GM19455 (cell line): Measurements from ENCODE around the gene BPHL.
"Not testable (repeated sequence)": the region's sequence is repeated elsewhere in the genome, so short reads cannot be mapped to it uniquely, and the experiment has no call there.

Experiments used
- ATAC-seq: cut with Tn5 transposase; IDR thresholded peaks from one replicate; pipeline ENCODE4 v1.9.1; 2021; ENCODE audit not compliant: unreplicated experiment

Gene BPHL

GRCh38 chr6:3120765-3121089 lies 2.2 kb downstream of the BPHL start:
- no peak for ATAC-seq

DNA sequence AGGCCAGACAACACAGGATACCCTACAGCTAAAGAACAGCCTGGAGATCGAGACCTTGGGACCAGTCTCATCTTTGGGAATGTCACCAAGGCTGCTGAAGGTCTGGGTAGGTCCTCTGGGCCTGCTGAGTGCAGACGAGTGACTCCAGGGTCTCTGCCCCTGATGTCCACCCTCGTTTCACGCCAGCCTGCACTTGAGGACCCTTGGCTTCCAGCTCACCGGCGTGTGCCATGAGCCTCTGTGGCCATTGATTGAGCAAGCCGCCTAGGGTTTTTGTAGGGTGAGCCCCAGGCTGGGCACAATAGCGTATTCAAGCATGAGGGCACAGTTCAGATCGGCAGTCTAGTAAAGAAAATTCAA lies 4.3 kb downstream of the BPHL start:
- no peak for ATAC-seq

GRCh38 chr6:3124667-3125066 lies 6.2 kb downstream of the BPHL start:
- ATAC-seq: no peak

DNA sequence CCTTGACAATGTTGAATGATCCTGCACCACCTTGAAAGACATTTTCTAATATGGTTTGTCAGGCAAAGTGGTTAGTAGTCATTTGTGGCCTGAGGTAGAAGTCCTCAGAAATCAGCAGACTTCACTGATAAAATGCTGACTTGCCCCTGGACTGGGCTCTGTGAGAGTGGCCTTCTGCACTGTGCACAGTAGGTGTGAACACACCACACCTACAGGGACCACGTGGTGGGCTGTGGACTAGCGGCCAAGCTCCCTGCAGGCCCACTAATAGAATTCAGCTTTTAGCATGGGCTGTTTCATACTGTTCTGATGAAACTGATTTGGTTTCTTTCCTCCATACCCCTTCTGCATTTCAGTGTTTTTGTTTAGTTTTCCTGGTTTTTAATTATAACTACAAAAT lies 7.3 kb downstream of the BPHL start:
- no peak for ATAC-seq

DNA sequence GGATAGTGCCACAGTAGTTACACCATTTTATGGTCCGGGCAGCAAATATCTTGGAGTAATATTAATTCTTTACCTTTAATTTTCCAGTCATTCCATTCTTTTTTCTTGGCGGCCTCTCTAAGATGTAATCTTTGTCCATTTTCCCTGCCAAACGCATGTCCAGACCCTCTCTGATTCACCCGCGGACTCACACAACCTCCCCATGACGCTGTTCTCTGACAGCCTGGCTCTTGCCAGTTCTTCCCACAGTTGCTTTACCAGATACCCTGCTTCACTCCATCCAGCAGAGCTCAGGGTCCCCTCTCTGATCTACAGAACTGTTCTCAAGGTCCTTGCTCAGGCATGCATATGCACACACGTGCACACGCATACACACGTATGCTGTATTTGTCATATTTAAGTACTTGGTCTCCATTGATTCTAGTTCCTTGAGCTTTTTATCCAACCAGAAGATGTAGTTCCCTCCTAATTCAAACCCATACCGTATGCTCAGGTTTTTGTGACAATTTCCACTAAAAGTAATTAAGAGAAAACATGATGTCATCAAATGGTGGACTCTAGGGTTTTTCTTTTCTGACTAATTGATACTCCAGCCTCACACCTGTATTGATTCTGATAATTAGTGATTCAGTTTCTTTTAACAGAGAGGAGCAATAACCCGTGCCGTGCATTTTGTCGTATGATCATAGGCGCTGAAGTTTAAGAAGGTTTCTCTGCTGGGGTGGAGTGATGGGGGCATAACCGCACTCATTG lies 10.0 kb downstream of the BPHL start:
- ATAC-seq: no peak

DNA sequence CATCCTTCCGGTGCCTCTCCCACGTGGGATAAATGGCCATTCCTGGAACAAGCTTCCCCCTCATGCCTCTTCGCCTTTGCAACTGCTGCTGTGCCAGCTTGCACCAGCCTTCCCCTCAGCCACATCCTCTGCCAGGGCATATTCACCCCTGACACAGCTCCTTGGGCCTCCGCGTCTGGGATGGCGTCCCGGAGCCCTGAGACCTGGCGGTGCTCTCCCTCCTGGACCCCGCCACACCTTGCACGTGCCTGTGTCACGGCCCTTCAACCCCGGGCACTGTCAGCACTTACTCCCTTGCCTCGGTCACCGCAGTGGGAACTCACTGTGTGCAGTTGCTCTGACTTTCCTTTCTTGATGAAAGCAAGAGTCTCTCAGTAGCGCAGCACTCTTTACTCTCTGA lies 13.2 kb downstream of the BPHL start:
- no peak for ATAC-seq

- ATAC-seq: no peak
Measured at GRCh38 chr6:3133515-3133914, 15.0 kb downstream of the BPHL start.

DNA sequence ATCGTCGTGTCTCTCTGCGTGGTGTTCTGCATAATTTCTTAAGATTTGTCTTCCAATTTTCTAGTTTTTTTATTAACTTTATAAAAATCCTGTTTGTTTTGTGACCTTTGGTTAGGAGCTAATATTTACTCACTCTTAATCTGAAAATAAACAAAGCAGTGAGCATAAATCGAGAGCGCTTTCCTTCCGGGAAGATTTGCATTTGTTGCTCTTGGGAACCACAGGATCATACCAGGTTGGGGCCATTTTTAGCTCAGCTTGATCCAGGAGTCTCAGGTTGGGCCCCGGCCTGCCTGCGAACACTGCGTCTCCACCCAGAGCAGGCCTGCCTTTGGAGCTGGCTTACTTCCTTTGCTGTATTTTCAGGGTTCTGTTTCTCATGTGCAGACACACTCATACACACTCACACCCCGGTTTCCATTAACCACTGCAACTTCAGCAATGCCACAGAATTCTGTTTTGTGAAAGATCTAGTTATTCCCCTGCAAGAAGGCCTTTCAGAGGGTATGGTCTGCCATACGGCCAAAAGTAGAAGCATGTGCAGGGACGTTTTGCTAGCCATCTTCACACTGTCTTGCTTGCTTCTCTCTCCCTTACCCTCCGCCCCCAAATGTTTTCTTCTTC lies 17.3 kb downstream of the BPHL start:
- ATAC-seq: no peak

- no peak for ATAC-seq
Measured at GRCh38 chr6:3136292-3137011, 17.9 kb downstream of the BPHL start.

- no peak for ATAC-seq
Measured at GRCh38 chr6:3137057-3137777, 18.7 kb downstream of the BPHL start.

GRCh38 chr6:3137873-3138272 lies 19.4 kb downstream of the BPHL start:
- ATAC-seq: not testable (repeated sequence)

DNA sequence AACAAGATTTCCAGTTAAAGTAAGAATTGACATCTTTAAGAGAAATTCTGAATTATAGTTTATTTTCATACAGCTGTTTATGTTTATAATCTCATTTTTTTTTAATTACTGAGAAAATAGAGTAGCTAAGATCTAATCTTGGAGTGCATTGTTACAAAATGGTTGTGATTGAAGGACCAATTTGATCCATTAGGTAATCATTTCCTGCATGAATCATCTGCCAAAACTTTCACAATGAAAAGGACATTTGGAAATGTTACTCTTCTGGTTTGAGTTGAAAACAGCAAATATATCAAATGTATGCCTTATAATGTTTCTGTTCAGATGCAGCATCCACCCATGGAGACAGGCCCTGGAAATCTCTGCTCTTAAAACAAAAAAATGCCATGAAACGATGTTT lies 19.8 kb downstream of the BPHL start:
- no peak for ATAC-seq

DNA sequence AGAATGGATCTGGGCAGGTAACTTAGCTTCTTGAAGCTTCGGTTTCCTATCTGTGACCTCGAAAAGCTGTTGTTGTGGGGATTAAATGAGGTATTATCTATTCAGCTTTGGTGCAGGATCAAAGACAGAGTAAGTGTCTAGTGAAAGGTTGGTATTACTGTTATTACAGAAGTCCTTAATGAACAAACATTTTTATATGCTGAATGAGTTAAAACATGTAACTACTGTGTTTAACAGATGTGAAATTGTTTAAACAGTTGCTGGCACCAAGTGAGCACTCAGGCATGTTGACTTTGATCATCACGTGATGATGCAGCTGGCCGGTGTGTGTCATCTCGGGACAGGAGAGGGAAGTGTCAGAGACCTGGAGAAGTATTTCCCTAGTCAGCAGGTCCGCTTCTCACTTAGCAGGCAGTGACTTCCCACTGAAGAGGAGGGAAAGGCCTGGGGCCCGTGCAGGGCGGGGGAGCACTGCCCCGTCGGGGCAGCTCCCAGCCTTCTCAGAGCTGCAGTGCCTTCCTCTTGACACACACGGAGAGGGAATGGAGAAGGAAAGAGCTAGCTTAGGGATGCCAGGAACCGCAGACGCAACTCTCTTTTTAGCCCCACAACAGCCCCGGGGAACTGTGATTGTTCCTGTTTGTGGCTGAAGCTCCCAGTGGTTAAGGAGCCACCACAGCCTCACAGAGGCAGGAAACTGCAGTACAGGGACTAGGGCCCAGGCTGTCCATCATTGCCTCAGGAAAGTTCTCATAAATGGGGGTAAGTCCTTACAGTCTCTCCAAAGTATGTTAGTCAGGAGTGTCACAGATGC lies 20.8 kb downstream of the BPHL start:
- no peak for ATAC-seq

- ATAC-seq: no peak
Measured at GRCh38 chr6:3140201-3140600, 21.7 kb downstream of the BPHL start.

DNA sequence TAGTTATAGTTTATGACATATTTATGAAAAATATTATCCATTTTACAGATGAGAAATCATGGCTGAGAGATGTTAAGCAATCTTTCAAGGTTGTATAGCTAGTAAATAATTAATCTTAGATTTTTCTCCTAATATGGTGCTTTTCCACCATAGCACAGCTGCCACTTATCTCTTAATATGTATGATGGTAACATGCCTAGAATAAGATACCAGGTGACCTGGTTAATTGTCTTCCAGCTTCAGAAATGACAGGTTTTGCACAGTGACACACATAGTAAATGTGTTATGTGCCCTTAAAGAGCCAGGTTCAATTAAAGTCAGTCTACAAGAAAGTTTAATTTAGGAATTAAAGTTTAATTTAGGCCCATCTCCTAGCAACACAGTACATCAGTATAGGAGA lies 24.0 kb downstream of the BPHL start:
- no peak for ATAC-seq

- no peak for ATAC-seq
Measured at GRCh38 chr6:3143158-3143557, 24.6 kb downstream of the BPHL start.

DNA sequence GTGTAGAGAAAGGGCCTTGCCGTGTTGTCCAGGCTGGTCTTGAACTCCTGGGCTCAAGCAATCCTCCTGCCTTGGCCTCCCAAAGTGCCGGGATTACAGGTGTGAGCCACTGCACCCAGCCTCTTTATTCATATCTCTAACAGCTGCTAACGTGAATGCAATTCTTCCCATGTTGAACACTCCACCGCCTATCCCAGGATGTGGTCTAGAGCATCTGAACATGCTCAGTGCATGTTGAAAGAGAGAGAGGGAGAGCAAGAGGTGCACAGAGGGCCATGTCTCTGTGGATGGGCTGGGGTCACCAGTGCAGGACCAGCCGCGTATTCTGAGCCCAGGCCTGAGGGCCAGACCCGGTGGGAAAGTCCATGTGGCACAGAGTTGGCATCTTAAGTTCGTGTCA lies 26.1 kb downstream of the BPHL start:
- ATAC-seq: no peak

DNA sequence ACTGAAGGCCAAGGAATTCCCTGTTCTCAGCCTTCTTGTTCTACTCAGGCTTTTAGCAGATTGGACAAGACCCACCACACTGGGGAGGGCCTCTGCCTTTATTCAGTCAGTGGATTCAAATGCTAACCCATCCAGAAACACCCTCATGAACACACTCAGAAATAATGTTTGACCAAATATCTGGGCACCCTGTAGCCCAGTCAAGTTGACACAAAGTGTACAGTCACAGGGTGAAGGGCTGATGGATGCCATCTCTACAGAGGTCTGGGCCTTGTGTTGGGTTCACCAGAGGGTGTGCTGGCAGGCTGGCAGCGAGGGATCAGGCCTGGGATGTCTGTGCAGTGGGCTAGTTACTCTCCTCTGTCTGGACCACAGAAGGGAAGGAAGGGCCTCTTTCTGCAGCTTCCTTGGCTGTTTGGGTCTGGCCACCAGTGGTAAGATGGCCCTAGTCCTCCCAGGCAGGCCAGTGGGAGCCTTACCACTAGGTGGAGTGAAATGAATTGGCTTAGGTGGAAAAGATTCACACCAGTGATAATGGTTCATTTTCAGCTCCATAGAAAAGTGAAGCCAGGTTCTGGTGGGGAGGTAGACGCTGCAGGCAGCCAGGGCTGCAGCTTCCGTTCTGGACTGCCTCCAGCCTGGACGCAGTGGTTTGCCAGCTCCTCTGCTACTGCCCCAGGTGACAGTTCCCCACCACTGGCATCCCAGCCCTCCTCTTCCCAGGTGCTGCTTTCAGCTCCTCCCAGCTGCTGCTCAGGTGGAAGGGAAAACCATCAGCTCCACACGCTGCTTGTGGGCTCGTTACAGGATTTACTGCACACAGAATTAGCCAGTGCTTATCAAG lies 29.6 kb downstream of the BPHL start:
- no peak for ATAC-seq

DNA sequence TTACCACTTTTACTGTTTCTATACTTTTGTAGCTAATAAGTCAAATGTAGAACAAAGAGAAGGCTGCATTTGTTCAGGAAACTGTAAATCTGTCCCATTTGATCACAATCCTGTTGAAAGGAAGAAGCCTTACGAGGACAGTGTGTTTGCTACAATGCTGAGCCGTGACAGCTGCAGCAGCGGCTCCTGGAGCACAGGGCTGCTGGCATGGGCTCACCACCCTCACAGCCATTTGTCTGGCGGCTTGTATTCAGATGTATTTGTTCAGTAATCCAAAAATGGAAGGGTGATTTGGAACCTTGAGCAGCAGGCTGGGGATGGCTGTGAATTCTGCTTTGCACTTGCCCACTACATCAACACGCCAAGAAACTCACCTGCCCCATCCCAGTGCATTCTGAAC lies 33.2 kb downstream of the BPHL start:
- no peak for ATAC-seq

GRCh38 chr6:3152689-3153088 lies 34.2 kb downstream of the BPHL start:
- no peak for ATAC-seq
